HG02870 (cell line): ENCODE results near the gene ABI1.

Experiments
- ATAC-seq: cut with Tn5 transposase; IDR thresholded peaks from one replicate; pipeline ENCODE4 v1.9.1; 2021; ENCODE audit warnings: mild to moderate bottlenecking, moderate library complexity; ENCODE audit not compliant: unreplicated experiment

ABI1 gene

DNA sequence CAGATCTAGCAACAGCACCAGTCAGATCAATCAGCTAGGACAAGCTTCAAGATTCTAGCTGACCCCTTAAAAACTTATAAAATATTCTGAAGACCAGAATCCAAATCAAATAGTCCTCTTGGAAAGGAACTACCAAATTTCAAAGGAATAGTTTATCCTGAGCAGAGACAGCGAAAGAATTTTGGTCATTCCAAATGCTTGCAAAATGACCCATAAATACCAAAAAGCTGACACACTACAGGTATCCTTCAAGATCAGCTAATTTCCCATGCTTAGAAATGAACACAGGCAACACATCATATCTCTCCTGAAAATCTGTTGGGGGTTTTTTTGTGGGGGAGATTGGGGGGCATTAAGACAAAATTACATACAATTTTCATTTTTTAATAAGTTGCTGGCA is 84.5 kb downstream of the ABI1 start:
- ATAC-seq, result no peak

GRCh38 chr10:26773633-26774032 is 87.1 kb downstream of the ABI1 start:
- ATAC-seq, result no peak

DNA sequence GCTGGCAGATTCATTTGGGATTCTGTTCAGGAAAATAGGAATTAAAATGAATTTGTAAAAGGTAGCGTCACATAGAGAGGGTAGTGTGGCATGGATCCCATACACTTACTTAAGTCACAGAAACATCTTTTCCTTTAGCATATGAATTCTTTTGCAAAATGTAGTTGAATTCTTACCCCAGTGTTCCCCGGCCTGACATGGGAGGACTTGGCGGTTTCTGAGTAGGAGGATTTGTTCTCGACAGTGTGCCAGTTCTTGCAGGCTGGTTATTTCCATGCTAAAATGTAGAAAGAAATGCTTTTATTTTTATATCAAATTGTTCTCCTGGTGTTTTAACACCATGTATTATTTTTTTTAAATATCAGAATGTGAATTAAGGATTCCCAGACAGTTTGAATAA is 90.7 kb downstream of the ABI1 start:
- no peak for ATAC-seq

DNA sequence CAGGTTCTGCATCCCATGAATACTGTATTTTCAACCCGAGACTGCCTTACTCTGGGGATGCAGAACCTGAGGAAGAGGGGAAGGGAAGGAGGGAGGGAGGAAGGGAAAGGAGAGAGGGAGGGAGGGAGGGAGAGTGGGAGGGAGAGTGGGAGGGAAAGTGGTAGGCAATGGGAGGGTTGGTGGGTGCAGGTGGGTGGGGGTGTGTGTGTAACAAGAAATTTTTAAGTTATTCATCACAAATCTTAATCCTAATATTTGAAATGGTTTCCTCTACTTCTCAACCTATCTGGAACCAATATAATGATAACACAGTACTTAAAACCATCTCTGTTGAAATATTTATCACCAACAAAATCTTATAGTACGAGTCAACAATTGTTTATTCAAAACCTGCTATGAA is 95.2 kb downstream of the ABI1 start:
- no peak for ATAC-seq

DNA sequence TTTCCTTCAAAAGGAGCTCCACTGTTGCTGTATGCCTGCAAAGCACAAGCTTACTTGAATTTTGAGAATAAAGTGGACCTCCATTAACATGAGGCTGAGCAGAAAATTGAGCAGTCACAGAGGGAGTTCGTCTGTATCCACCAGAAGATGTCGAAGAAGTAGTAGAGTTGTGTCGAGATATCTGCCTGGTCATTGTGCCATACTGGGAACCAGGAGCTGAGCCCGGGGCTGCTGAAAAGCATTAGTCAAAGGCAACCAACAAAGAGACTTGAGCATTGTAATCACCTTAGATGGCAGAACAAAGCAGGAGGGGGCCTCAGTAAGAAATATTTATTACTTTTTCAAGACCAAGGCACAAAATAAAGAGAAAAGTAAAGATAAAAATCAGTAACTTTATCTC is 101.8 kb downstream of the ABI1 start:
- ATAC-seq, result no peak

- peak; percentile 90 for ATAC-seq
Measured at GRCh38 chr10:26755443-26755903, 105.3 kb downstream of the ABI1 start.

DNA sequence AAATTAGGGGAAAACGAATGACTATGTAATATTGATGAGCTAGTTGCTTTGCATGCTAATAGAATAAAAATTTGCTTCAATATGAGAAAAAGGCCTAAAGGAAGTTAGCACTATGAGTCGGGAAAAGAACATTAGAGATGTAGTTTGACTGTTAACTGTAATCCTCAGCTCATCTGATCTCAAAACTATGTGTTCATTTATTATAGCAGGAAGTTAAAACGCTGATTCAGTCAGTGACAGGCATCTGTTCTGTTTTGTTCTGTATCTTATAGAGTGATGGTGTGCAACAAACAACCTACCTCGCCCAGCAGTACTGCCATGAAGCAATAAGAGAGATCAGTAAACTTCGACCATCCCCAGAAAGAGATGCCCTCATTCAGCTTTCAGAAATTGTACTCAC is 114.7 kb downstream of the ABI1 start:
- no peak for ATAC-seq

DNA sequence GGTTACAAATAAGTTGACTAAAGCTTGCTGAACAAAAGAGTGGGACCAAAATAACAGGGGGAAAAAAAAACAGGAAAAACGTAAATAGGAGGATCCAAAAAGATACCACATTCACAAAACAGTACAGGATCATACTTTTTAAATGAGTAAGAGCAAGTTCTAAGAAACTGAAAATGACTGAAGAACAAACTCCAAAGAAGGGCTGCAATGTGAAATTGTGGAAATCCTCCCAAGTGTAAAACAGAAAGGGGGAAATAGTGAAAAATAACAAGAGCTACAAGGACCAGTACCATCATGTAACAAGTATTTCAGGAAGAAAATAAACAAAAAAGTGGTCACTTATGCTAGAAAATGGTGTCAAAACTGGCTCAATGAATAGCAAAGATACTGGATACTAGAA is 116.9 kb downstream of the ABI1 start:
- no peak for ATAC-seq

DNA sequence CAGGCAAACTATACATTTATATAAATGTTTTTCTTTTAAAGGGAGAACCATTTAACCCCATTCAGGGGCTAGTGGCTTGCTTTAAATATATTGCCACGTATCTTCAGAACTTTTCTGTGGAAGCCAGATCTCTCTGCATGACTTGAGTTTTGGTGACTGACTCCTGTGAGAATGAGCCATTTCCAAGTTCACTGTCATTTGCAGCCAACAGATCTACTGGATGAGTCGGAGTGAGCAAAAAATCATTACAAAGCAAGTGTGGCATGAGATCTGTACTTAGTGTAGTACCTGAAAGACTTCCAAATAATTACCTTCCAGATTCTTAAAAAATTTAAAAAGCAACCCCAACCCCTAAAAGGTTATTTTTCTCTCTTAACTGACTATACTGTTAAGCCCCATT is 117.7 kb downstream of the ABI1 start:
- no peak for ATAC-seq

- ATAC-seq, result no peak
Measured at GRCh38 chr10:26741368-26741767, 119.4 kb downstream of the ABI1 start.

DNA sequence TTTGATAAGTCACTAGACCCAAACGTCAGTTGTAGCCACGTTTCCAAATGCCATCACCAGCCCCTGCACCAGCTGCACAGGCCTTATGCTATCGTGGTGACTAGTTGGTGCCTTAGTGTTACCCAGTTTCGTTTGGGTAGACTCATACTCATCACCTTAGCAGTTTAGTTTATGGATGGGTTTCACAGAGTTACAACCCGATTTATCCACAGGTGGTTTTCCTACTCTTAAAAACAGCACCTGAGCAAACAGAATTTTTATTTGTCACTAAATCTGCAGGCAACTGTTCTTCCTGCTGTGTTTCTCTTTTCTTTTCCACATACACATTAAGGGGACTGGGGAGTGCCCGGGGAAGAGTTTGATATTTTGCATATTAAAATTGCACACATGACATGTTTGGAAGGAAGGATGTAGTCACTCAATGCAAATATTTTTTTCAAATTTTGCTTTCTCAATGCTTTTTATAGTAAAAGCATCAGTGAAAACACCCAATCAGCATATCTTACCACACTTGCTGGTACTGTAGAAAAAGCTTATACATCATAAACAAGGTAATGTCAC is 121.6 kb downstream of the ABI1 start:
- ATAC-seq, result no peak

DNA sequence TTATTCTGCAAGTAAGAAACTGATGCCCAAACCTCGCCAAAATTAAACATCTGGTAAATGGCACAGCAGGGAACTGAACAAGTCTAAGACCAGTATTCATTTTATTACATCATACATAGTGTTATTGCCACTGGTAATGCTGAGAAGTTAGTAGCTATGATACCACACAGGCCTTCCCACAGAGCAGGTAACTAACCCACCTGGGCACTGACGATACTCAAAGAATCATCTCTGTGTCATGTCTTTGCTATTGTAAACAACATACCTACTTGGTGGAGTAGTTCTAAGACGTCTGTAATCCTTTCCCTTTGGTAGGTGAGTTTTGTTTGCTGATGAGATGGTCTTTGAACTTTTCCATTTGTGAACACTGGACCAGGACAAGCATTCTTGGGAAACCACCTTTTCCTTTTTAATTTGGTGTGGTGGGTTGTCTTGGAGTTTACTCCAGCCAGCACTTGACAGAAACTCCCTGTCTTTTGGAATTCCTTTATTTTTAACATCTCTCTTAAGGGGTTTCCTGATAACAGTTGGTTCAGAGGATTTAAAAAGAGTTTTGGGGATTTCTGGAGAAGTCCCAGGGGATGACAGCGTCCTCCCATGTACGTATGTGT is 122.4 kb downstream of the ABI1 start:
- no peak for ATAC-seq

DNA sequence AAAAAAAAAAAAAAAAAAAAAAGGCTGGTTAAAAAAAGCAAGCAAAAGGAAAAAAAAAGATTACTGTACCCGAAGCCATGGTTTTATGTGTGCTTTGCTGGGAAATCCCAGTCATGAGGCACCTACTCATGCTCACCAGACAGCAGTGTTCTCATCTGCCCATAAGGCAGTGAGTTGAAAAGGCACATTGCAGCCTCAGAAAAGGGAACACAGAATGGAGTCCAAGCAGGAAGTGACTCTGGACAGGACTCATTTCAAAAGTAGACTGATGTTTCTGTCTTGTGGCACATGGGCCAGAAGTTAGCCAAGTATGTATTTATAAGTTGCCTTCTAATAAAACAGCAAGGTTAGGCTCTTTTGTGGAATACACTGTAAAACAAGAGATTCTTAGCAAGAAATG is 123.0 kb downstream of the ABI1 start:
- peak; percentile 84 for ATAC-seq

GRCh38 chr10:26735435-26735834 is 125.3 kb downstream of the ABI1 start:
- ATAC-seq, result no peak

GRCh38 chr10:26733750-26734568 is 126.8 kb downstream of the ABI1 start:
- ATAC-seq, result no peak

GRCh38 chr10:26730552-26730951 is 130.2 kb downstream of the ABI1 start:
- ATAC-seq, result no peak

DNA sequence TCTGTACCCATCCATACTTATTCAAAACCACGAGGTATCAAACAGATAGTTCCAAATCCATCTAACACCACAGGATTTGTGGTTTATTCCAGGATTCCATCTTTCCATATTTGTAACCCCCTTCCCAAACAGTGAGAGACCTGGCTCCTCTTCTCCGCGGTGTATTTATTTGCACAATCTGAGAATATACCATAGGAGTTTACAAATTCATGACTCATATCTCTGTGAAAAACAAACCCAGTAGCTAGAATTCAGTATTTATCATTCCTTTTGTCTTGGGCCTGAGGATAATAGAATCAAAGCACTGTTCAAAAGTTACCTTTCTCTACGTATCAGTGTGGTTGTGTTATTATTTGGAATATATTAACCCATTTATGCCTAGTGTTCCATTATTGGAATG is 131.4 kb downstream of the ABI1 start:
- ATAC-seq, result no peak

DNA sequence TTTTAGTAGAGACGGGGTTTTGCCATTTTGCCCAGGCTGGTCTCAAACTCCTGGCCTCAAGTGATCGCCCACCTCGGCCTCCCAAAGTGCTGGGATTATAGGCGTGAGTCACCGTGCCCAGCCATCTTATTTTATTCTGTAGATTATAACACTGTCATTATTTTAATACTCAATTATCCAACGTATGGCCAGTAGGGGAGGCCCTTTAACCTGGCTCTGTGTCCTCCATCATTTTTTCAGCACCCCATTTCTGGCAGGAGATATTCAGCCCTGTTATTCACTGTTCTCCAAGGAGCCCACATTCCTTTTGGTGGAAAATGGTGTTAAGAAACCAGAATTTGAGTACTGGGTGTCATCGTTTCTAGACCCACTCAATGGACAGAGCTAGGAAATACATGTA is 131.8 kb downstream of the ABI1 start:
- no peak for ATAC-seq

- no peak for ATAC-seq
Measured at GRCh38 chr10:26727005-26727404, 133.8 kb downstream of the ABI1 start.

DNA sequence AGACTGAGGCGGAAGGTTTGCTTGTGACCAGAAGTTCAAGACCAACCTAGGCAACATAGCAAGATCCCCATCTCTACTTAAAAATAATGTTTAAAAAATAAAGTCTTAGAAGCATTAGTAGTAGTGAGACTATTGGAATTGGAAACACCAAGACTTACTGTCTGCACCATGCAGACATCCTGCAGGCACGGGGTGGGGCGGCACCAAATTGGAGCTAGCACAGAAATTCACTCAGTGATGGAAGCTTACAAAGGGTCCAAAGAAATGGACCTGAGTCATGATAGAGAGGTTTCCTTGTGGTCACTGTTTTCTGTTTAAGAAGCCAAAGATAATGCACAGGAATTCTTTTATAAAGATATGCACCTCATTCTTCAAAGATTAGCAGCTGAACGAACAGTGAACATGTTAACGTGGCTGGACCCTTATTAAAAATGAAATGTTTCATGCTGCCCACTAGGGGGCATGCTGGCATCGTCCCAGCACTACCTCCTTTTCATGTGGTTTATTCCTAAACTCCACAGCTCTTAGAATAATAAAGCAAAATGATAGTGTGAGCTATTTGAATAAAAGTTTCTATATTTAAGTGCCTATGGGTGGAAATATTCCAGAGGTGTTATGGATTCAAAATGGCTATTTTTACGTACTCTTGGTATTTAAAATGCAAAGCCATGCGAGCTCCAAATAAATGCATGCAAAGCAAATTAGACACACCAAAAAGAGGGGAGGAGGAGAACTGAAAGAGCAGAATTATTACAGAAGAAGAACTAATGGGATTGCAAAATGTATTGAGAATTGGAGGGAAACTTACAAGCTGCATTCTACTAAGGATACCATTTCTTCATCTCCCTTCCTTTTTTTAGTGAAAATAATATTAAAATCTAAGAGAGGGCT is 134.7 kb downstream of the ABI1 start:
- ATAC-seq, result no peak

- no peak for ATAC-seq
Measured at GRCh38 chr10:26723016-26723415, 137.7 kb downstream of the ABI1 start.
